ENCODE results near the gene ARHGAP32.

DNA sequence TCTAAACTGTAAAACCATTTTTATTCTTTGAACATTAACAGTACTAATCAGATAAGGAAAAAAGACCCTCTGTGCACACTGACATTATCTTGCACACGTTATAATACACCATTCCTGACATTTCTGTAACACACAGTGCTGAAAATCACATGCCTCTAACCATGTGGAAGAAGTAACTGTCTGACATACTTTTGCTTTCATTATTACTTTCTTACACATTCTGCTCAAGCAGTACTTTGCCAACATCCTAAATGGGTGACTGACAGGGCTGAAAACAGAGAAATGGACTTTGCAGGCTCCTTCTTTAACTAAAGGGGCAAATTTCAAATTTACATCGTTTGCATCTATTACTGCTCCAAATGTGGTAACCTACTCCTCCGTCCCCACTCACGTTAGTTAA, 226.6 kb downstream of the ARHGAP32 start:
- TF ChIP-seq, protein P1, sequence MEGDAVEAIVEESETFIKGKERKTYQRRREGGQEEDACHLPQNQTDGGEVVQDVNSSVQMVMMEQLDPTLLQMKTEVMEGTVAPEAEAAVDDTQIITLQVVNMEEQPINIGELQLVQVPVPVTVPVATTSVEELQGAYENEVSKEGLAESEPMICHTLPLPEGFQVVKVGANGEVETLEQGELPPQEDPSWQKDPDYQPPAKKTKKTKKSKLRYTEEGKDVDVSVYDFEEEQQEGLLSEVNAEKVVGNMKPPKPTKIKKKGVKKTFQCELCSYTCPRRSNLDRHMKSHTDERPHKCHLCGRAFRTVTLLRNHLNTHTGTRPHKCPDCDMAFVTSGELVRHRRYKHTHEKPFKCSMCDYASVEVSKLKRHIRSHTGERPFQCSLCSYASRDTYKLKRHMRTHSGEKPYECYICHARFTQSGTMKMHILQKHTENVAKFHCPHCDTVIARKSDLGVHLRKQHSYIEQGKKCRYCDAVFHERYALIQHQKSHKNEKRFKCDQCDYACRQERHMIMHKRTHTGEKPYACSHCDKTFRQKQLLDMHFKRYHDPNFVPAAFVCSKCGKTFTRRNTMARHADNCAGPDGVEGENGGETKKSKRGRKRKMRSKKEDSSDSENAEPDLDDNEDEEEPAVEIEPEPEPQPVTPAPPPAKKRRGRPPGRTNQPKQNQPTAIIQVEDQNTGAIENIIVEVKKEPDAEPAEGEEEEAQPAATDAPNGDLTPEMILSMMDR (conservative IDR thresholded peaks at IDR 0.05; ENCODE audit: low read length) = no peak
- no peak for TF ChIP-seq EZH2phosphoT487 (IDR thresholded peaks at IDR 0.05; ENCODE audit: borderline replicate concordance, low read depth, low read length)
